MCF 10A (cell line): ENCODE data around the gene PARVB. TPM values are rescaled to one million over a fixed set of nuclear protein-coding genes. Genes with fewer than 3 reads are reported as not detected.

Experiments used
- BruUV-seq: library from RNA; stranded (reverse); fragments of 400-500 nt; replicated peaks from 2 replicates; lab custom pipeline; 2021; lab: Mats Ljungman, UMichigan
- CTCF ChIA-PET: fragments of 300-600 bp; sonication (Branson Sonifier 250); formaldehyde crosslinking; extraction: SDS; loops from one replicate; lab custom pipeline; 2021; ENCODE audit warnings: antibody characterized with exemption, inconsistent platforms; lab: Yijun Ruan, JAX
- POLR2A ChIA-PET: fragments of 300-600, 350-650 bp; sonication (Branson Sonifier 250); formaldehyde crosslinking; extraction: SDS; loops from one replicate; lab custom pipeline; 2020; ENCODE audit warnings: antibody characterized with exemption, inconsistent platforms; lab: Yijun Ruan, JAX
- DNase-seq: peaks from one replicate; pipeline ENCODE4 v3.0.0-alpha.2; 2018; ENCODE audit not compliant: unreplicated experiment
- H3K27ac Mint-ChIP-seq: one replicate; pipeline ENCODE4 v1.8.0; 2022; ENCODE audit warnings: mild to moderate bottlenecking, low read depth, mixed read lengths; ENCODE audit not compliant: unreplicated experiment
- H3K27me3 Mint-ChIP-seq: one replicate; pipeline ENCODE4 v1.8.0; 2022; ENCODE audit warnings: mixed read lengths; ENCODE audit not compliant: insufficient read depth, unreplicated experiment
- H3K36me3 Mint-ChIP-seq: one replicate; pipeline ENCODE4 v1.8.0; 2022; ENCODE audit warnings: mild to moderate bottlenecking, moderate library complexity, mixed read lengths; ENCODE audit not compliant: insufficient read depth, unreplicated experiment
- H3K4me1 Mint-ChIP-seq: one replicate; pipeline ENCODE4 v1.8.0; 2022; ENCODE audit warnings: mixed read lengths; ENCODE audit not compliant: insufficient read depth, unreplicated experiment
- H3K4me3 Mint-ChIP-seq: one replicate; pipeline ENCODE4 v1.8.0; 2022; ENCODE audit warnings: mild to moderate bottlenecking, moderate library complexity, mixed read lengths; ENCODE audit not compliant: unreplicated experiment
- H3K9me3 Mint-ChIP-seq: one replicate; pipeline ENCODE4 v1.8.0; 2022; ENCODE audit warnings: mixed read lengths; ENCODE audit not compliant: unreplicated experiment
- CTCF ChIP-seq: fragments of 200-600 bp; IDR thresholded peaks from one replicate; pipeline ENCODE4 v1.8.0; 2022; ENCODE audit warnings: antibody characterized with exemption, mild to moderate bottlenecking; ENCODE audit not compliant: unreplicated experiment
- intact Hi-C: fragments of 100-400 bp; cut with micrococcal nuclease; formaldehyde crosslinking; loops from 2 replicates; pipeline ENCODE4 v1.14.1; 2022
- total RNA-seq: library from RNA; stranded (reverse); gene quantifications from 2 replicates; pipeline ENCODE4 v1.2.3, GENCODE V29; 2022

The PARVB gene
- total RNA-seq, 1 experiment from 2014 or later = 26.0 TPM

GRCh38 chr22:44155115-44155514 lies 131.0 kb downstream of the PARVB start:
- CTCF ChIA-PET = no interaction called here

GRCh38 chr22:44157916-44158618 lies 134.0 kb downstream of the PARVB start:
- H3K4me1 Mint-ChIP-seq = no peaks in the 10 kb centered on the region
- H3K27me3 Mint-ChIP-seq = no peaks in the 10 kb centered on the region
- no peak overlapping the region for H3K27ac Mint-ChIP-seq
- ChIA-PET POLR2A (no interaction called here), CTCF (no interaction called here)
- TF ChIP-seq CTCF = no peak
- intact Hi-C loops = no loop called here
- DNase-seq = no peak
- H3K36me3 Mint-ChIP-seq = peaks cover 7% of the 10 kb centered on the region
- BruUV-seq = no TSS peak
- H3K4me3 Mint-ChIP-seq = no peak overlapping the region
- H3K9me3 Mint-ChIP-seq = no peaks in the 10 kb centered on the region

More at GRCh38 chr22:44155115-44155514, 131.0 kb downstream of the PARVB start:
- H3K36me3 Mint-ChIP-seq = peaks cover 7% of the 10 kb centered on the region
- BruUV-seq = no TSS peak
- intact Hi-C loops = no loop called here
- H3K4me3 Mint-ChIP-seq = no peak overlapping the region
- no peaks in the 10 kb centered on the region for H3K27me3 Mint-ChIP-seq
- no peak overlapping the region for H3K27ac Mint-ChIP-seq
- no peak for DNase-seq
- no peaks in the 10 kb centered on the region for H3K9me3 Mint-ChIP-seq
- H3K4me1 Mint-ChIP-seq = no peaks in the 10 kb centered on the region
- POLR2A ChIA-PET = interaction anchor here (0.6 kb wide), 1 partner anchor 639 kb away, joined by 3 read pairs; no protein-coding TSS in a partner anchor
- no peak for TF ChIP-seq CTCF

GRCh38 chr22:44158816-44159215 lies 134.7 kb downstream of the PARVB start:
- no TSS peak for BruUV-seq
- Mint-ChIP-seq H3K27me3 (no peaks in the 10 kb centered on the region), H3K4me1 (no peaks in the 10 kb centered on the region), H3K27ac (no peak overlapping the region), H3K4me3 (no peak overlapping the region), H3K36me3 (peaks cover 7% of the 10 kb centered on the region), H3K9me3 (no peaks in the 10 kb centered on the region)
- DNase-seq = no peak
- intact Hi-C loops = no loop called here
- no peak for TF ChIP-seq CTCF
- ChIA-PET CTCF (no interaction called here), POLR2A (interaction anchor here (0.7 kb wide), 1 partner anchor 354 kb away, joined by 3 read pairs; no protein-coding TSS in a partner anchor)

- Mint-ChIP-seq H3K9me3 (no peaks in the 10 kb centered on the region), H3K36me3 (peaks cover 7% of the 10 kb centered on the region), H3K27me3 (no peaks in the 10 kb centered on the region), H3K4me3 (no peak overlapping the region), H3K27ac (no peak overlapping the region), H3K4me1 (no peaks in the 10 kb centered on the region)
- ChIA-PET CTCF (no interaction called here), POLR2A (interaction anchor here (0.7 kb wide), 1 partner anchor 354 kb away, joined by 3 read pairs; no protein-coding TSS in a partner anchor)
- no peak for DNase-seq
- no peak for TF ChIP-seq CTCF
- intact Hi-C loops = no loop called here
- no TSS peak for BruUV-seq
These were observed 135.1 kb downstream of the PARVB start for GRCh38 chr22:44159221-44159620.
